HG02759 (cell line): Measurements from ENCODE around the gene IGF1R.

ENCODE experiments used
- ATAC-seq: cut with Tn5 transposase; IDR thresholded peaks from one replicate; pipeline ENCODE4 v1.9.1; 2021; ENCODE audit warnings: mild to moderate bottlenecking, moderate library complexity; ENCODE audit not compliant: unreplicated experiment

The IGF1R gene

GRCh38 chr15:98703126-98703685, 54.9 kb downstream of the IGF1R start:
- no peak for ATAC-seq

DNA sequence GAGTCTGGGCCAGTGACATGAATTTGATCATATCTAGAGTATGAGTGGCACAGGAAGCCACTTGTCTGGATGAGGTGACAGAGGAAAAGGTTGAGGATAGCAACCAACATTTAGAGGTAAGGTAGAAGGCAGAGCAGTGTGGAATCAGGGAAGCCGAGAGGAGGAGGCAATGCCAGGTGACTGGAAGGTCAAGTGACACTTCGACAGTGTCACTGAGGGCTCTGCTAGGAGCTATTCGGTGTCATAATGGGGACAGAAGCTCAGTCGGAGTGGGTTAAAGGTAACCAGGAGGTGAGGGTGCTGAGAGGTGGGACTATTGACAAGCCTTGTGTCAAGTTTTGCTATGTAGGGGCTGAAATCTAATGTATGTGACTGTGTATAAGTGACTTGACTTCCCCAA, 56.7 kb downstream of the IGF1R start:
- no peak for ATAC-seq

DNA sequence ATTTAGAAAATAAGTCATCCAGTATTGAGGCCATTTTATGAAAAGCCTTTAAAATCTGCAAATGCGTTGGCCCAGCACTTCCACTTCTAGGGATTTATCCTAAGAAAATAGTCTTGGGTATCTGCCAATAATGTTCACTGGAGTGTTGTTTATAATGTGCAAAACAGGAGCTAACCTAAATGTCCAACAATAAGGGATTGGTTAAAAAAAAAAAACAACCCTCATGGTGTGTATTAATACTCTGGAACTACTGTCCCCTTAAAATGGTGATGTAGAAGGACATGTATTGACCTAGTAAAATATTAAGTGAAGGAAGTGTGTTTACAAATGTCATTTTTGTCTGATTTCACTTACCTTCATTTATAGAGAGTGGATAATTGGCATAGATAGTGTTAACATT, 58.0 kb downstream of the IGF1R start:
- no peak for ATAC-seq

- ATAC-seq: no peak
Measured at GRCh38 chr15:98706986-98707385, 58.6 kb downstream of the IGF1R start.

GRCh38 chr15:98708037-98708590, 59.8 kb downstream of the IGF1R start:
- ATAC-seq: no peak

DNA sequence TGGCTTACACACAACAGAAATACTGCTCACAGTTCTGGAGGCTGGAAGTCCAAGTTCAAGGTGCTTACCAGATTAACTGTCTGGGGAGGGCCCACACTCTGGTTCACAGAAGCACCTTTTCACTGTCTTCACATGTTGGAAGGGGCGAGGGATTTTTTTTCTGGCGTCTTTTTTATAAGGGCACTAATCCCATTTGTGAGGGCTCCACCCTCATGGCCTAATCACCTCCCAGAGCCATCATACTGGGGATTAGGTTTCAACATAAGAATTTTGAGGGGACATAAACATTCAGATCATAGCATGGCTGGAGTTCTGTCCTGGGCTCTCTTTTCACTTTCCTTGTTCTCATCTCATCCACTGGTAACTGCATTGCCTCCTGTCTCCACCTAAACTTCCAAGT, 63.5 kb downstream of the IGF1R start:
- no peak for ATAC-seq

- no peak for ATAC-seq
Measured at GRCh38 chr15:98712845-98713584, 64.7 kb downstream of the IGF1R start.

DNA sequence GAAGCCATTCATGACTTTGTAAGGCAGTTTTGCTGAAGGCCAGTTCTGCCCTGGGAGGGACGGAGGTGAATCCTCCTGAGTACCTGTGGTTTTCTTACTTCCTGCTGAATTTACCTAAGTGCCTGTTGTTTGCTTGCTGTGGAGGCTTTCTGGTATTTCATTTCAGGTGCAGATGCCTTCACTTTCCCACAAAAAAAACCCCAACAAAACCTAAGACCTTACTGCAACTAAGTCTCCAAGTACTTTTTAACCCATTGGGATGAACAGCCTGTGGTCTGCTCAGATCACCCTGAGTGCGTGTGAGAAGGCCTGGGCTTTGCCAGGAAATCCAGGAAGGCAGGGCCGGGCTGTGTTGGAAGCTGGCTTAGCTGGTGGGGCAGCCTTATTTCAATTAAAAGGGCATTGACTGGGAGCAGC, 65.3 kb downstream of the IGF1R start:
- ATAC-seq: no peak

- ATAC-seq: no peak
Measured at GRCh38 chr15:98714922-98715321, 66.6 kb downstream of the IGF1R start.

DNA sequence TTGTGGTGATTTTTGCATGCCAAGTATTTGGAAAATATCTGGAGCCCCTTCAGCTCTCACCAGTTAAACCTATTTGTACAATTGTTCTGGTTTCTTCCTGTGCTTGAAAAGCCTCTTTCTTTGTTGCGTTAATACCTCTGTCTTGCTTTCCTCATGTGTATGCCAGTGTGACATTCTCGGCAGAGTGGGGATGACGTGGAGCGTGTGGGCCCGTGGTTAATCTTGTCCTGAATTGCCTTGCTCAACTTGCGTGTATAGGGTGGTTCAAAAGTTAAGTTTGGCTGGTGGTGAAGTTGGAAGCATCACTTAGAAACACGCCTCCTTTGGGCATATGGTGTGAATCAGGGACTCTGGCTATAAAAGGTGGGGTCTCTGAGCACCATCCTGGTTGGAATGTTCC, 67.1 kb downstream of the IGF1R start:
- ATAC-seq: no peak

DNA sequence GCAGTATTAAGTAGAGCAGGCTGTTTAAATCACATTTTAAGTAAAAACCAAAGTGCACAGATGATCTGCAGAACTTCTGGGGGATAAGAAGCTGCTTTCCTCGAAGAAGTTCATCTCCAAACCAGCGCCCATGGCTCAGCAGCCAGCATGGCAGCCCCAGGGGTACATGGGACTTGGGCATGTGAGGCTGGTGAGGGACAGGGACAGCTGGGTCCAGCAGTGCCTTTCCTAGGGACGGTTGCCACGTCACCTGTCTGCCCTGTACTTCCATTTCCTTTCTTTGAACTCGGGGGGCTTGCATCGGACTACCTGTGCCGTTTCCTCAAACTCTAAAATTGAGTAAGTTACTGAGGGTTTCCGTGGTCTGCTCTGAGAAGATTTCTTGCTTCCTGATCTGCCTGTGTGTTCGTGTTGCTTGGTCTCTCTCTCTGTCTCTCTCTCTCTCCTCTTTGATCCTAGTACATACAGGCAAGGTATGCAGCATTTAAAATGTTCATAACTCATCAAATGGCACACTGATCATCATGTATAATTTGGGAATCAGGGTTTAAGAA, 67.6 kb downstream of the IGF1R start:
- no peak for ATAC-seq

DNA sequence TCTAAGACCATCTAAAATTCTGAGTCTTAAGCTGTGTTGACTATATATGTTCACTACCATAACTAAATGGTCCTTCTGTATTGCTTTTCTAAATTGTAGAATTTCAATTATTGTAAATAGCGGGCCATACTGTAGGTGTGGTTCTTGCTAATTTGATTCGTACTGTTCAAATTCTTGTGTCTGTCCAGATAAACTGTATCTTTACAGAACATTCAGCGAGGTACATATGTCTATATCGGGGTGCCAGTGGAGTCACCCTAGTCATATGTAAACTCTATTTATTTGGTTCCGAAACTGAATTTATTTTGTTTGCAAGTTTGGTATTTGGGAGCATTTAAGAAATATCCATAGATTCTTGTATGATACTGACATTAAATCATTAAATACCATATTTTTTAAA, 69.0 kb downstream of the IGF1R start:
- ATAC-seq: no peak

DNA sequence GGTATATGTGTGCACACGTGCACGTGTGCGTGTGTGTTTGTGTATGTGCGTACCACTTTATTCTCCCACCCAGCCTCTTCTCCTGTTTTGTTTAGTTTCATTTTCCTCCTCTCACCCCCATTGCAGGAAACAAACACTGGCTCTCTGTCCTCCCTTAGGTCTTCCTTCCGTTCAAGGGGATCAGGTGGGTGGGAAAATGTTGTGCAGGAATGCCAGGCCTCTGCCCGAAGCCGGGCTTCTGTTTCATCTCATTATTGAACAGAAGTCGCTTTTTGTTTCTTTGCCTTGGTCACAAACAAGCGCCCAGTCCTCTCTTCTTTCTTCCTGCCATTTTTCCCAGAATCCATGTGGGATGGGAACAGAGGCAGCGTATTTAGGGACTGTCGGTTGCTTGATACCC, 69.6 kb downstream of the IGF1R start:
- no peak for ATAC-seq

DNA sequence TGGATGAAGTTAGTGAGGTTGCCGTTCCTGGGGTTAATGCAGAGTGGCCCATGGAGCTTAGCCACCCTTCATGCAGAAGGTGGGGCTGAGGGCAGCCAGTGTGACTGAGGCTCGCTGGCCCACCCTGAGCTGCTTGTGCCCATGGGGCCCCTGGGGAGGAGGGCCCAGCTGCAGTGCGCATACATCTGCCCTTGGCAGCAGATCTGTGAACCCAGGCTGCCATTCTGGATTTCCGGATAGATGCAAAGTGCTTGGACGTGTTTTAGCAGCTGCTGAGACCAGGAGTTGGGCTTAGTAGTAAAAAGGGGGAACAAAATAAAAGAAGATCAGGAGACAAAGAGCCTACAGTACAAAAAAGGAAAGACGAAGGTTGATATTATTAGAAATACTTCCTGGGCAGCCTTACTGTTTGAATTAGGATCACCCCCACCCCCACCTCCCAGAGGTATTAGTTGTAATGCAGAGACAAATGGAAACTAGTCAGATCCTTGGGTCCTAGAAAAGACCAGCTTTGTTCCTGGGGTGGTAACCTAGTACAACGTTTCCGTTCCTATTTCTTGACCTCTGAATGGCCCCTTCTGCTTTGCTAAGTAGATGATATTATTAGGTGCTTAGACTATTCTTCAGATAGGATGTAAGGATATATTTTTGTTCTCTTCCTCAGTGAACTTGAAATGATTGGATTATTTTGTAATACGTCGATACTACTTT, 70.2 kb downstream of the IGF1R start:
- no peak for ATAC-seq

DNA sequence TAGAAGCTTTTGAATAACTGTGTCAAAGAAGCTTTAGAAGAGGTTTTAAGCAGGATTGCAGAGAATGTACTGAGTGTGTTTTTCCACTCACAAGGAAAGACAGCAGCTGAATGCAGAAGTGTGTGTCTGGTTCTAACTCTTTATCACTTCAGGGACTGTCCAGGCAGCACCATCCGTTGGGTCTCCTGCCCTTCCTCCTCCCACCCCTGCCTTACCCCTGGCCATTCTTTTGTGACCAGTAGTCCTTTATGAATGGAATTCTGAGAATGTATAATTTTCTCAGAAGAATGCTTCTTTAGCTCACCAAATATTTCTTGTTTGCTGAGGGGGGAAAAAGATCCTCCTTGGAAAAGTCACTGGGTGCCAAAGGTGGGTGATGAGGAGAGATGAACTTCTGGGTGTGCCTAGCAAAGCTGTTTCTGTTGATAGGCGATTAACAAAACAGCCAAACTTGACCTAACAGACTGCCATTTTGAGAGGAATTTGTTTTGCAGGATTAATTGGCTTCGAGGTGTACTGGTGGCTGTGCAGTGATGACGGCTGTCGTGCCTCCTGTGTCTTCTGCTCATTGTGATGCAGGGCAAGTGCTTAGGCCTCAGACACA, 70.9 kb downstream of the IGF1R start:
- no peak for ATAC-seq

GRCh38 chr15:98720031-98720430, 71.7 kb downstream of the IGF1R start:
- no peak for ATAC-seq

DNA sequence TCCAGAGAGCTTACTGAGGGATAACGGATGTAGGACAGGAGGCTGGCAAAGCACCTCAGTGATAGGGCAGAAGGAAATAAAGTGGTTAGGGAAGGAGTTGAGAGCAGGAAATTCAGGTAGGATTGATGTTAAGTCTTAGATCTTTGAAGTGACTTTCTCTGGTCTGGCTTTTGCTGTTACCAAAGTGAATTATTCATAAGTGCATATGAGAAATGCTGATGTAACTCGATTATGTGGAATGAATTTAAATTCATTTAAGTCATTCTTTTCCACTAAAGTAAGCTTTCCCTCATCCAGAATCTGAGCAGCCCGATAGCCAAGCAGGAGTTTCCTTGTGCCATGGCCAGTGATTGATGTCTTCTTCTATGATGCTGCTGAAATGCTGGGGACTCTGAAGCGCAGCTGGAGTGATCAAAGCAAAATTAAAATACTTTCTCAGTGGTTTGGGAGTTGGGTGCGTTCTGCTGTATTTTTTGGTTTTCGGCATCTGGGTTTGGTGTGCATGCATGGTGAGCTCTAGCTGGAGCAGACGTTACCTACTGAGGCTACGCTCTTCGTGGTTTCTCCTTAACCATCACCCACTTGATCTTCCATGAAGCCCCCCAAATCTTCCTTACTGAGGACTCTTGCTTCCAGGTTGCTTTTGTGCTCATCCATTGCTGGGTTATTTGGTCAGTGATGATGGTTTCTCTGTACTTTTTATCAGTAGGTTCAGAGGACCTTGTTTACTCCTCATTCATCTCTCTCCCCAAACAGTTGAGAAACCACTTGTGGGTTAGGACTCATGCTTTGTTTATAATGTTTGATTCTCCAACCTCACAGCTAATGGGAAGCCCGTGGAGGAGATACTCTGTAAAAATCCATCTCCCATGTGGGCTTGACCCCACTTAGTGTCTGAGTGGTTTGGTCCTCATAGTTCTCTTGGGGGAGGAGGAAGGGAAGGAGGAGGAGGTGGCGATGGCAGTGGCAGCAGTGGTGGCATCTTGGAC, 72.5 kb downstream of the IGF1R start:
- ATAC-seq: no peak

DNA sequence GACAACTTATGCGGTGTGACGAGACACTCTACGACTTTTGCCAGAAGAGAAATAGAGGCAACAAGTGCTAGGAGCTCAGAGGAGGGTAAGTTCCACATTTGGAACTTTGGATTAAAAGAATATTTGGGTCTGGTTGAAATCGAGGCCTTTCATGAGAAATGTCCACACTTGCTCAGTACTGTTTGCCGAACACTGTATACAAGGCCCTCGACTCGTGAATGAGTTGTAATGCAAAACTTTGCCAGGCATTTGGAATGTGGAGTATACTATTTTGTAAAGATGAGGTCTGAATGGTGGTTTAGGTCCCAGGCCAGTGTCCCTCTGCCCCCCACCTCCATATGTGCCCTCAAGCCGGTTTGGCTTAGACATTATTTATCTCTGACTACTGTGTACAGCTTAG, 73.9 kb downstream of the IGF1R start:
- no peak for ATAC-seq

DNA sequence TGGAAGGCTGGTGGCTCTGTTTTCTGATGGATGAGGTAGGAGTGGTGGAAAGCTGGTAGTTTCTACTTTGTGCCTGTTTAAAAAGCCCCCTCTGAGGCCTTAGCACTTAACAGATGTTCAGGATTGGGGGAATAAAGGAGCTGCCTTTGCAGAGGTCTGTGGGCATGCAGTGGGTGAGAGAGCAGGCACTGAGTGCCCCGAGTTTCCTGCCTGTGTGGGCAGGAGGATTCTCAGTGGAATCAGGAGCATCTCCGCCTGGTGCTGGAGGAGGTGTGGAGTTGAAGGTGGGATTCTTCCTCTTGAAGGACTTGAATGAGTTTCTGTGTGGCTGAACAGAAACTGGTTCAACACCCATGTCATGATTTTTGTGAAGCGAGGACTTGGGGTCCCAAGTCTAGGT, 74.3 kb downstream of the IGF1R start:
- ATAC-seq: no peak

DNA sequence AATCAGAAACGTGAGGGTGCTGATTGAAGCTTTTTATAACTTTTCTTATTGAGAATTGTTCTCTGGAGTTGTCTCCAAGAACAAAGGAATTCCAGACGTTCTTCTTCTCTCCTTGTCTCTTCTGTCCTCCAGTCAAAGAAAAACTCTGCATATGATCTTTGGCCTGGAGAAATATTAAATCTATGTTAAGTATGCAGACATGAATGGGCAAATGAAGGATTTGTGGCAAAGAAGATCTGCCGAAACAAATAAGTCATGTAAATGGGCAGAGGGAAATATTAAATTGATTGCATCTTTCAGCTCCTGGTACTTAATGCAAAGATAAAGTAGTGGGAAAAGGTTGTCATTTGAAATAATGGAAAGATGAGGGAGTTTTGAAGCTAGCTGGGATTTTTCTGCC, 74.9 kb downstream of the IGF1R start:
- no peak for ATAC-seq
